Loucy (cell line): ENCODE data around the gene SH2D4B.

Source experiments
- CTCF ChIP-seq: fragments of 200-600 bp; sonication (generic); conservative IDR thresholded peaks from 2 replicates; pipeline ENCODE4 v1.5.1; 2014; ENCODE audit warnings: mild to moderate bottlenecking, antibody characterized with exemption, low read length
- EZH2phosphoT487 ChIP-seq: fragments of 200-600 bp; IDR thresholded peaks from 2 replicates; pipeline ENCODE4 v1.6.1; 2018; ENCODE audit warnings: antibody characterized with exemption, mild to moderate bottlenecking, moderate library complexity, borderline replicate concordance

- no peak for TF ChIP-seq CTCF
- TF ChIP-seq EZH2phosphoT487 = no peak
These were observed 14.8 kb upstream of the SH2D4B start for GRCh38 chr10:80522756-80523363.
